OCI-LY1 (cell line): ENCODE results near the gene ENTPD6.

Experiments
- EZH2 ChIP-seq: fragments of 200-600 bp; sonication (generic), shearing (Covaris generic); IDR thresholded peaks from 2 replicates; pipeline ENCODE4 v1.8.0; 2017; ENCODE audit warnings: borderline replicate concordance, mixed run types, mild to moderate bottlenecking, antibody characterized with exemption, low read length, moderate library complexity, mixed read lengths
- TF ChIP-seq, protein P1 (sequence below): fragments of 200-600 bp; sonication (generic), shearing (Covaris generic); IDR thresholded peaks from 2 replicates; pipeline ENCODE4 v1.5.1; 2017; ENCODE audit warnings: mild to moderate bottlenecking, antibody characterized with exemption, low read length, moderate library complexity, mixed read lengths

DNA sequence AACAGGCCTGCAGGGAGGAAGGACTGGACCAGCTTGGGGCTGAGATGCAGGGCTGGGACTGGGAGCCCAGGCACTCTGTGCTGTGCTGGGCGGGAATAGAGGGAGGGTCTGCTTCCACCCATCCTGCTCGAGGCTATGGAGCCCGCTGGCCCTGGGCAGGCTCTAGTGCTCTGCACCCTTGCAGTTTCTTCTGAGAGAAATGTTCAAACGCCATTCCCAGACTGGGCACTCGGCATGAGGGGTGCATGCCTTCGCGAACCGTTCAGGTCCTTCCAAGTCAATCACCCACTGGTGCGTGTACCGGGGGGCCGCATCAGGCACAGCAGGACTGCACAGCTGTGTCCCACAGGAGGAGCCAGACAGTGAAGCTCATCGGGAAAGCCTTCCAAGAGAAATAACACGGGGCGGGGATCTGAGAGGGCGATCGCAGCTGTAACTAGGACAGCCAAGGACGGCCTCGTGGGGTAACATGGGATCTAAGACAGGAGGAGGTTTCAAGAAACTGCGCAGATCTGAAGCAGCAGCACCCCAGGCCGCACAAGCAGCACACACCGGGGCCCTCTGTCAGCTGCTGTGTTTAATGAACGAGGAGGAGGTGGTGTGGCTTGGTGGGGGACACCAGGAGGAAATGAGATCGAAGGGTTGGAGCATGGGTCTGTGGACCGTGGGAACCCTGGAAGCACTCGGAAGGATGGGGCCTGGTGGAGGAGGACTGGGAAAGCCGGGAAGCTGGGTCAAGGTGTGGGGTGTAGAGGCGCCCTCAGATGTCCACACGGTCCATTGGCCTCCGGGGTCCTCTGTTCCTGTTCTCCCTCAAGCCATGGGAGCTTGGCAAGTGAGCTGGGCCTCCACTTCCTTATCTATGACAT is 26.3 kb downstream of the ENTPD6 start:
- TF ChIP-seq, protein P1, sequence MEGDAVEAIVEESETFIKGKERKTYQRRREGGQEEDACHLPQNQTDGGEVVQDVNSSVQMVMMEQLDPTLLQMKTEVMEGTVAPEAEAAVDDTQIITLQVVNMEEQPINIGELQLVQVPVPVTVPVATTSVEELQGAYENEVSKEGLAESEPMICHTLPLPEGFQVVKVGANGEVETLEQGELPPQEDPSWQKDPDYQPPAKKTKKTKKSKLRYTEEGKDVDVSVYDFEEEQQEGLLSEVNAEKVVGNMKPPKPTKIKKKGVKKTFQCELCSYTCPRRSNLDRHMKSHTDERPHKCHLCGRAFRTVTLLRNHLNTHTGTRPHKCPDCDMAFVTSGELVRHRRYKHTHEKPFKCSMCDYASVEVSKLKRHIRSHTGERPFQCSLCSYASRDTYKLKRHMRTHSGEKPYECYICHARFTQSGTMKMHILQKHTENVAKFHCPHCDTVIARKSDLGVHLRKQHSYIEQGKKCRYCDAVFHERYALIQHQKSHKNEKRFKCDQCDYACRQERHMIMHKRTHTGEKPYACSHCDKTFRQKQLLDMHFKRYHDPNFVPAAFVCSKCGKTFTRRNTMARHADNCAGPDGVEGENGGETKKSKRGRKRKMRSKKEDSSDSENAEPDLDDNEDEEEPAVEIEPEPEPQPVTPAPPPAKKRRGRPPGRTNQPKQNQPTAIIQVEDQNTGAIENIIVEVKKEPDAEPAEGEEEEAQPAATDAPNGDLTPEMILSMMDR = no peak
- no peak for TF ChIP-seq EZH2
